Measurements from ENCODE around the gene ODF2.
"Not testable (repeated sequence)": the region's sequence is repeated elsewhere in the genome, so short reads cannot be mapped to it uniquely, and the experiment has no call there.

The ODF2 gene

GRCh38 chr9:128424268-128424780 is 31.5 kb upstream of the ODF2 start:
- no peak for DNase-seq

- DNase-seq, result no peak
These were observed 26.9 kb upstream of the ODF2 start for GRCh38 chr9:128428644-128429512.

- DNase-seq, result no peak
These were observed 26.2 kb upstream of the ODF2 start for GRCh38 chr9:128429513-128430086.

- DNase-seq, result no peak
These were observed 24.6 kb upstream of the ODF2 start for GRCh38 chr9:128431207-128431606.

GRCh38 chr9:128434340-128434739 is 21.5 kb upstream of the ODF2 start:
- no peak for DNase-seq

GRCh38 chr9:128435611-128436010 is 20.2 kb upstream of the ODF2 start:
- no peak for DNase-seq

GRCh38 chr9:128438343-128439109 is 17.3 kb upstream of the ODF2 start:
- DNase-seq, result peak; percentile 94

GRCh38 chr9:128439273-128439672 is 16.5 kb upstream of the ODF2 start:
- DNase-seq, result no peak

GRCh38 chr9:128442150-128442549 is 13.7 kb upstream of the ODF2 start:
- DNase-seq, result no peak

DNA sequence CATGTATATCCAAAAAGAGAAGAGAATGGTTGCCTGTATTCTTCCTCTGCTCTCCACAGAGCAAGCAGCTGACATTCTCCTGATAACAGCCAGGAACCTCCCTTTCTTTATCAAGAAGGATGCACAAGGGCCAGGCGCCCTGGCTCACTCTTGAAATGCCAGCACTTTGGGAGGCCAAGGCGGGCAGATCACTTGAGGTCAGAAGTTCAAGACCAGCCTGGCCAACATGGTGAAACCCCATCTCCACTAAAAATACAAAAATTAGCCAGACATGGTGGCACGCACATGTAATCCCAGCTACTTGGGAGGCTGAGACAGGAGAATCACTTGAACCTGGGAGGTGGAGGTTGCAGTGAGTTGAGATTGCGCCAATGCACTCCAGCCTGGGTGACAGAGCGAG is 9.3 kb upstream of the ODF2 start:
- DNase-seq, result not testable (repeated sequence)

DNA sequence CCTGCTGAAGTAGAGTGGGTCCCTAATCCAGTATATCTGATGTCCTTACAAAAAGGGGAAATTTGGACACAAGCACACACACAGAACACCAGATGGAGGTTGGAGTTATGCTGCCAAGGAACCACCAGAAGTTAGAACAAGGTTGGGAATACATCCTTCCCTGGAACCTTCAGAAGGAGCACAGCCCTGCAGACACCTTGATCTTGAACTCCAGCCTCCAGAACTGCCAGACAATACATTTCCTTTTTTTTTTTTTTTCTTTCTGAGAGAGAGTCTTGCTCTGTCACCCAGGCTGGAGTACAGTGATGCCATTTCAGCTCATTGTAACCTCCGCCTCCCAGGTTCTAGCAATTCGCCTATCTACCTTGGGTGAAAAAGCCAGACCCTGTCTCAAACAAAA is 7.1 kb upstream of the ODF2 start:
- DNase-seq, result no peak

DNA sequence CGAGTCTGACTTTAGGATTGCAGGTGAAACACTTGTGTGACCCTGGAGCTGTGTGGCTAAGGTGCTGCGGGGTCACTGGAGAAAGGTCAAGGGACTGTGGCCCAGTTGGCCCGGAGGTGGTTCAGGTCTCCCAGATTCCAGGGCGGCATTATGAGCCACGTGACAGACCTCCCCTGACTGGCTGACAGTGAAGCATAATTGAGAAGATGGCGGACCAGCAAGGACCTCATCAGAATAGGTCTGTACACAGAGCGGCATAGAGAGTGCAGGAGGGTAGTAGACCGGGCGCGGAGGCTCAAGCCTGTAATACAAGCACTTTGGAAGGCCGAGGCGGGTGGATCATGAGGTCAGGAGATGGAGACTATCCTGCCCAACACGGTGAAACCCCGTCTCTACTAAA is 815 bp upstream of the ODF2 start:
- DNase-seq, result no peak

GRCh38 chr9:128456613-128457061 is 831 bp downstream of the ODF2 start:
- peak; percentile 90 for DNase-seq

GRCh38 chr9:128457207-128457606 is 1.4 kb downstream of the ODF2 start:
- no peak for DNase-seq

DNA sequence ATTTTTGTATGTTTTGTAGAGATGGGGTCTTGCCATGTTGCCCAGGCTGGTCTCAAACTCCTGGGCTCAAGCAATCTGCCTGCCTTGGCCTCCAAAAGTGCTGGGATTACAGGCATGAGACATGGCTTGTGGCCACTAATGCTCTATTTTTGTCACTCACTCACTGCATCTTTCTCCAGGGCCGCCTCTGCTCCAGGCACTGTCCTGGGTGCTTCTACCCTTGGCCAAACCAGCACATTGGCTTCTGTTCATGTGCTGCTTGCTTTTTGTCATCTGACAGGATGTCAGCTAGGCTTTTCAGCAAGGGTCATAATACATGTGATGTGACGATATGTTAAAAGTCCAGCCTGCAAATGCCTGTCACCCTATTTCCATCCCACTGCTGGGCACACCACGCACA is 3.2 kb downstream of the ODF2 start:
- DNase-seq, result no peak

- DNase-seq, result no peak
These were observed 13.3 kb downstream of the ODF2 start for GRCh38 chr9:128469070-128469469.

DNA sequence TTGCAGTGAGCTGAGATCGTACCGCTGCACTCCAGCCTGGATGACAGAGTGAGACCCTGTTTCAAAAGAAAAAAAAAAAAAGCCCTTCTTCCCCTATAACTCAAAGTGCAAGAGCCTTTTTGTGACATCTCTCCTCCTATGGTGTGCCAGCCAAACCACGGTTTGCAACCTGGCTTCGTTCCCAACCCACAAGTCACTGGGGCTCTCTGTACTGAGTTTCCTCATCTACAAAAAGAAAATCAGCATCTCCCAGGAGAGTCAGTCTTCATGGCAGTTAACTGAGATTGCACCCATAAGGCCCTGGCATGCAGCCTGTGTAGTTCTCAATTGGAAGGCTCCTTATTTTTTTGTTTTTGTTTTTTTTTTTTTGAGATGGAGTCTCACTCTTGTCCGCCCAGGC is 14.8 kb downstream of the ODF2 start:
- no peak for DNase-seq

GRCh38 chr9:128473104-128473503 is 17.3 kb downstream of the ODF2 start:
- DNase-seq, result no peak

- DNase-seq, result no peak
These were observed 20.1 kb downstream of the ODF2 start for GRCh38 chr9:128475867-128476266.

DNA sequence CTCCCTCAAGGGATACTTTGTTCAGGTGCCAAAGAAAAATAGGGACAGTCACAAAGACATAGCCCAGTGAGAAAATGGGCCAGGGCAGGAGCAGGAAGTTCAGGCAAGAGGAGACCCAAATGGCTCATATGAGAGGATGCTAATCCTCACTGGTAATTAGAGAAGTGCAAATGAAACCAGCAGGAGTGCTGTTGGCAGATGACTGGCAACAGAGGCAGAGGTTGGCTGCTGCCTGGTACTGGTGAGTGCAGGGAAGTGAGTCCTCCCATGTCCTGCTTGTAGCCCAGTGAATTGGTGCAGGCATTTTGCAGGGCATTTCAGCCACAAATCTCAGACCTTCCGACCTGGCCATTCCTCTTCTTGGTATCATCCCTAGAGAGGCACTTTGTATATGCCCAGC is 23.5 kb downstream of the ODF2 start:
- DNase-seq, result no peak

DNA sequence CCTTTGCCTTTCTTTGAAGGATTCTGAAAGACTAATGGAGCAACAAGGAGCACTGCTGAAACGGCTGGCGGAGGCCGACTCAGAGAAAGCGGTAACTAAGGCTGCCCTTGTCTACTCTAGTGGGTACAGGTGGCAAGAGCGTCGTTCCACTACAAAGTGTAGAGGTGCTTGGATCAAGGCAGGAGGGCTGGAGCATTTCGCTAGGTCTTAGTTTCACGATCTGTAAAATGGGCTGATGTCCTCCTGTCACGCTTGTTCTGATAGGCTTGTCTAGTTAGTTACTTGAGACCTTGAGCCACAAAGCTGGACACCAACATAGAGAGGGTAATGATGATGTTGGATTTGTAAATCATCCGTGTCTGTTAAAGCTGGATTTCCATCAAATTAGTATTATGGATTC is 25.8 kb downstream of the ODF2 start:
- no peak for DNase-seq

DNA sequence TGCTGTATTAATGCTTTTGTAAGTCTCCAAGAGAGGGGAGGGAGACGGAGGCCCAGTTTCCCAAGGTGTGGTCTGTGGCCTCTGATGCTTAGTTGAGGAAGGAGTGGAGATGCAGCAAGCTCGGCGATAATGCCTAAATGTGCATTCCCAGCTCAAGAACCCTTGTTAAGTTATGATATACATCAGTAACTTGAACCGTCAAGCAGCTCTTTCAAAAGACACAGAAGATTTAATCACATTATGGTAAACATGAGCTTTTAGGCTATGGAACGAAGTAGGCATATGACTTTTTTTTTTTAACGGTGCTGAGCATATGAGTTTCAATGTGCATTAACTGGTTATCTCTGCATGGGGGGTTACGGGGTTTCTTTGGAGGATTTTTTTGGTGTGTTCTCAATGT is 26.4 kb downstream of the ODF2 start:
- no peak for DNase-seq

- DNase-seq, result no peak
These were observed 29.0 kb downstream of the ODF2 start for GRCh38 chr9:128484686-128485413.
